ENCODE results near the gene FAM229B. TPM values are rescaled to one million over a fixed set of nuclear protein-coding genes. Genes with fewer than 3 reads are reported as not detected.

Gene FAM229B
- total and polyA plus RNA-seq, 12 donors: 6.5 to 55.1 (median 27.2) TPM

- WGBS, 4 donors: 82 to 95% (median 92%) methylated on average over 1 of the region's 1 CpG
- Histone ChIP-seq H3K4me1 (replicated peaks in 1 of 2) (no peaks in the 10 kb centered on the region), H3K27me3 (no peaks in the 10 kb centered on the region), H3K4me3 (no peak overlapping the region), H3K36me3 (replicated peaks in 1 of 2) (no peaks in the 10 kb centered on the region), H3K27ac (no peak overlapping the region), H3K9me3 (replicated peaks in 1 of 3) (no peaks in the 10 kb centered on the region)
- intact Hi-C loops (cut with DNase I): no loop called here
- TF ChIP-seq POLR2A (IDR thresholded peaks at IDR 0.05): no peak
- TF ChIP-seq CTCF (IDR thresholded peaks at IDR 0.05): no peak
- DNase-seq: no peak
Observed at GRCh38 chr6:112123982-112124381, 36.6 kb downstream of the FAM229B start.

- H3K36me3 ChIP-seq (replicated peaks in 1 of 2): no peaks in the 10 kb centered on the region
- no peak for DNase-seq
- no peak overlapping the region for H3K4me3 ChIP-seq
- TF ChIP-seq CTCF (IDR thresholded peaks at IDR 0.05) (no peak), POLR2A (IDR thresholded peaks at IDR 0.05) (no peak)
- no peaks in the 10 kb centered on the region for H3K27me3 ChIP-seq
- H3K9me3 ChIP-seq (replicated peaks in 1 of 3): no peaks in the 10 kb centered on the region
- no peak overlapping the region for H3K27ac ChIP-seq
- no peaks in the 10 kb centered on the region for H3K4me1 ChIP-seq (replicated peaks in 1 of 2)
- intact Hi-C loops (cut with DNase I): no loop called here
- WGBS, 4 donors: 88 to 96% (median 93%) methylated on average over 5 of the region's 5 CpGs
Observed at GRCh38 chr6:112128208-112128607, 40.8 kb downstream of the FAM229B start.

GRCh38 chr6:112130878-112131277 lies 43.5 kb downstream of the FAM229B start:
- intact Hi-C loops (cut with DNase I): no loop called here
- Histone ChIP-seq H3K4me3 (no peak overlapping the region), H3K27ac (no peak overlapping the region), H3K27me3 (no peaks in the 10 kb centered on the region), H3K9me3 (replicated peaks in 1 of 3) (no peaks in the 10 kb centered on the region), H3K4me1 (replicated peaks in 1 of 2) (no peaks in the 10 kb centered on the region), H3K36me3 (replicated peaks in 1 of 2) (peaks cover 0 to 6% of the 10 kb centered on the region in 2 donors)
- WGBS, 4 donors: 75 to 90% (median 83%) methylated on average over 3 of the region's 3 CpGs
- DNase-seq: no peak
- no peak for TF ChIP-seq POLR2A (IDR thresholded peaks at IDR 0.05)
- TF ChIP-seq CTCF (IDR thresholded peaks at IDR 0.05): no peak

GRCh38 chr6:112139052-112139451 lies 51.7 kb downstream of the FAM229B start:
- no peak overlapping the region for H3K4me3 ChIP-seq
- no peaks in the 10 kb centered on the region for H3K4me1 ChIP-seq (replicated peaks in 1 of 2)
- H3K9me3 ChIP-seq (replicated peaks in 1 of 3): no peaks in the 10 kb centered on the region
- no peak overlapping the region for H3K27ac ChIP-seq
- WGBS, 4 donors: 49 to 63% (median 59%) methylated on average over 8 of the region's 8 CpGs
- no peak for TF ChIP-seq CTCF (IDR thresholded peaks at IDR 0.05)
- TF ChIP-seq POLR2A (IDR thresholded peaks at IDR 0.05): no peak
- DNase-seq: no peak
- intact Hi-C loops (cut with DNase I): no loop called here
- H3K36me3 ChIP-seq (replicated peaks in 1 of 2): peaks cover 0 to 16% of the 10 kb centered on the region in 2 donors
- no peaks in the 10 kb centered on the region for H3K27me3 ChIP-seq
